ENCODE data around the gene SHISAL1. TPM values are rescaled to one million over a fixed set of nuclear protein-coding genes. Genes with fewer than 3 reads are reported as not detected.

SHISAL1 gene
- total and polyA plus RNA-seq, 10 donors, result 0.10 to 0.47 (median 0.22) TPM

DNA sequence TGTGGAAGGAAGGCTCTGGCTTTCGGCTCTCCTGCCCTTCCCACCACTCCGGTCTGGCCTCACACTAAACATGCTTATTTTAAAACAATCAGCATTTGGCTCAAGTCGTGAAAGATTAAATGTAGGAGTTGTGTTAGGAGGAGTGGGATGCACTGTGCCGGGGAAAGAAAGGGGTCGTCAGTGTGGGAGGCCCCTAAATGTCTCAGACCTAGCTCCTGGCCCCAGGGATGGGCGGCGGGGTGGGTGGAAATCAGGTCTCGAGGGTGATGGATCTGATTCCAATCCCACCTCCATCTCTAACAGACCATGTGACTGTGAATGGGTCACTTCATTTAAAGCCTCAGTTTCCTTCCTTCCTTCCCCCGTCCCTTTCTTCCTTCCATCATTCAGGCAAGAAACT lies 6.9 kb upstream of the SHISAL1 start:
- H3K4me3 ChIP-seq, result no peak overlapping the region
- H3K27me3 ChIP-seq (replicated peaks in 1 of 7), result peaks cover 0 to 33% (median 0%) of the 10 kb centered on the region in 7 donors
- no peaks in the 10 kb centered on the region for H3K36me3 ChIP-seq
- TF ChIP-seq POLR2A (IDR thresholded peaks at IDR 0.05), result no peak
- TF ChIP-seq POLR2AphosphoS5 (IDR thresholded peaks at IDR 0.05), result no peak
- TF ChIP-seq, protein P1, sequence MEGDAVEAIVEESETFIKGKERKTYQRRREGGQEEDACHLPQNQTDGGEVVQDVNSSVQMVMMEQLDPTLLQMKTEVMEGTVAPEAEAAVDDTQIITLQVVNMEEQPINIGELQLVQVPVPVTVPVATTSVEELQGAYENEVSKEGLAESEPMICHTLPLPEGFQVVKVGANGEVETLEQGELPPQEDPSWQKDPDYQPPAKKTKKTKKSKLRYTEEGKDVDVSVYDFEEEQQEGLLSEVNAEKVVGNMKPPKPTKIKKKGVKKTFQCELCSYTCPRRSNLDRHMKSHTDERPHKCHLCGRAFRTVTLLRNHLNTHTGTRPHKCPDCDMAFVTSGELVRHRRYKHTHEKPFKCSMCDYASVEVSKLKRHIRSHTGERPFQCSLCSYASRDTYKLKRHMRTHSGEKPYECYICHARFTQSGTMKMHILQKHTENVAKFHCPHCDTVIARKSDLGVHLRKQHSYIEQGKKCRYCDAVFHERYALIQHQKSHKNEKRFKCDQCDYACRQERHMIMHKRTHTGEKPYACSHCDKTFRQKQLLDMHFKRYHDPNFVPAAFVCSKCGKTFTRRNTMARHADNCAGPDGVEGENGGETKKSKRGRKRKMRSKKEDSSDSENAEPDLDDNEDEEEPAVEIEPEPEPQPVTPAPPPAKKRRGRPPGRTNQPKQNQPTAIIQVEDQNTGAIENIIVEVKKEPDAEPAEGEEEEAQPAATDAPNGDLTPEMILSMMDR (IDR thresholded peaks at IDR 0.05 in 8 of 11, conservative IDR thresholded peaks at IDR 0.05 in 3 of 11), result no peak
- intact Hi-C loops (cut with DNase I; ENCODE audit: low total_unique reads), result no loop called here
- H3K9me3 ChIP-seq, result no peaks in the 10 kb centered on the region
- 77 to 88% (median 83%) methylated on average over 9 of the region's 9 CpGs for WGBS, 5 donors
- no peak for DNase-seq
- no peak overlapping the region for H3K27ac ChIP-seq
- peaks cover 0 to 3% (median 0%) of the 10 kb centered on the region in 6 donors for H3K4me1 ChIP-seq

DNA sequence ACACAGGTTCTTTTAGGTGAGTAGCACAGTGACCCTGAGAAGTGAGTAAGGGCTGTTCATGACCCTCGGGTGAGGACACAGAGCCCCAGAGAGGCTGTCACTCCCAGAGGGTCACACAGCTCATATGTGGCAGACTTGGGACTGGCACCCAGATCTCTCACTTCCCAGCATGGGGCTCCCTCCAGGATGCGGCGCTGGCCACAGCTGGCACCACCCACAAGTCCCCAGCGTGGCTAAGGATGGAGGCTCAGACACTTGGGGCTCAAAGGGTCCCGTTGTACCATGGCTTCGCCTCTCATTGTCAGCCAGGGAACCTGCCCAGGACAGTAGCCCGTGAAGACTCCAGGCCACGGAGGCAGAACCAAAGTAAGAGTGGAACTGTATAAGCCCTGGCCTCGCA lies 6.0 kb upstream of the SHISAL1 start:
- H3K27ac ChIP-seq, result no peak overlapping the region
- intact Hi-C loops (cut with DNase I; ENCODE audit: low total_unique reads), result no loop called here

DNA sequence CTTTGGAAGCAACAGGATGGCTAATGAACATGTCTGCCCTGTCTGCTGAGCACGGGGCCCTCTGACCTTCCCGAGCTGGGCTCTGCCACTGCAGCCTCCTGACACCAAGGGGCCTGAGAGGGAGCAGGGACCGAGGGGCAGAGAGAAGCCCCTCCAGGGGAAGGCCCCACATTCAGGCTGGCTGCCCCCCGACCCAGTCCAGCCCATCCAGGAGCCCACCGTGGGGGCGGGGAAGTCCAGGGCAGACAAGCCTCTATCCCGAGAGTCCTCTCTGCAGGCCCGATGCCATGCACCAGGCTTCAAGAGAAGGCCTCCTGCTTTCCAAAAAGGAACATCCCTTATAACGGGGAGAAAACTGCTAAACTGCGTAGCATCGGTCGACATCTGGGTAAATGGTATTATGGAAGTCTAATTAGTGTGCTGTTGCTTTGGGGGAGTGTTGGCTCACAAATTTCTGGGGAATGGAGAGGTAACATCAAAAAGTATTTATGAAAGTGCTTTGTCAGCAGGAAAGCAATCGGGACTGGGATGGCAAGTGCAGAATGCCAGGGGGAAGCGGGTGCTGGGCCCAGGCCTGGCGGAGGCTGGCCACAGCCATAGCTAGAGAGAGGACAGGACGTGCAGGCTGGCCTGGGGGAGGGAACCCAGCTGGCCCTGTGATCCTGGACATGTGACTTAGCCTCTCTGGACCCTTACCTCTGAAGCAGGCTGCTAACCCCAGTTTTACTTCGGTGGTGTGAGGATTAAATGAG lies 5.3 kb upstream of the SHISAL1 start:
- TF ChIP-seq POLR2AphosphoS5 (IDR thresholded peaks at IDR 0.05), result no peak
- no peak for TF ChIP-seq POLR2A (IDR thresholded peaks at IDR 0.05)
- TF ChIP-seq, protein P1 (IDR thresholded peaks at IDR 0.05 in 8 of 11, conservative IDR thresholded peaks at IDR 0.05 in 3 of 11), result no peak
- 80 to 91% (median 86%) methylated on average over 12 to 17 of the region's 17 CpGs for WGBS, 5 donors
- intact Hi-C loops (cut with DNase I; ENCODE audit: low total_unique reads), result no loop called here

More for the DNA sequence above, 6.0 kb upstream of the SHISAL1 start:
- no peaks in the 10 kb centered on the region for H3K36me3 ChIP-seq
- H3K4me3 ChIP-seq, result no peak overlapping the region
- no peaks in the 10 kb centered on the region for H3K9me3 ChIP-seq
- H3K27me3 ChIP-seq (replicated peaks in 1 of 7), result peaks cover 0 to 25% (median 0%) of the 10 kb centered on the region in 7 donors
- no peak for TF ChIP-seq POLR2AphosphoS5 (IDR thresholded peaks at IDR 0.05)
- TF ChIP-seq POLR2A (IDR thresholded peaks at IDR 0.05), result no peak
- TF ChIP-seq, protein P1 (IDR thresholded peaks at IDR 0.05 in 8 of 11, conservative IDR thresholded peaks at IDR 0.05 in 3 of 11), result no peak
- peaks cover 0 to 12% (median 0%) of the 10 kb centered on the region in 6 donors for H3K4me1 ChIP-seq
- DNase-seq, result no peak
- 75 to 92% (median 90%) methylated on average over 7 to 9 of the region's 9 CpGs for WGBS, 5 donors

DNA sequence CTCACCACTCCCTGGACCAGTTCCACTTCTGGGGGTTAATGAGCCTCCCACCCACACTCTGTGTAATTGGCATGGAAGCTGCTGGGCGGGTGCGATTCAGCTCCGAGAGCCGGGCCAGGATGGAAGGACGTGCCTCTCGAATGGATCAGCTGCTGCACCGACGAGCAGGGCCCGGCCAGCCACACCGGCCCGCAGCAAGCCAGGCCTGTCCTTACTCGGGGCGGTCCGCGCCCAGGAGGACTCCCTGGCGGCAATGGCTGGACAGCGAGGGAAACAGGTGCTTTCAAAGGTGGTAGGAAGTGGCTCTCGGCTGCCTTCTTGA lies 4.3 kb upstream of the SHISAL1 start:
- no peak for DNase-seq
- WGBS, 5 donors, result 82 to 92% (median 91%) methylated on average over 15 to 18 of the region's 18 CpGs
- no peak overlapping the region for H3K4me3 ChIP-seq
- no peaks in the 10 kb centered on the region for H3K36me3 ChIP-seq
- peaks cover 0 to 15% (median 0%) of the 10 kb centered on the region in 6 donors for H3K4me1 ChIP-seq
- H3K9me3 ChIP-seq, result no peaks in the 10 kb centered on the region
- peaks cover 0 to 36% (median 0%) of the 10 kb centered on the region in 7 donors for H3K27me3 ChIP-seq (replicated peaks in 1 of 7)
- TF ChIP-seq, protein P1 (IDR thresholded peaks at IDR 0.05 in 8 of 11, conservative IDR thresholded peaks at IDR 0.05 in 3 of 11), result no peak
- TF ChIP-seq POLR2AphosphoS5 (IDR thresholded peaks at IDR 0.05) (no peak), POLR2A (IDR thresholded peaks at IDR 0.05) (no peak)
- no peak overlapping the region for H3K27ac ChIP-seq
- intact Hi-C loops (cut with DNase I; ENCODE audit: low total_unique reads), result no loop called here

More for the DNA sequence above, 5.3 kb upstream of the SHISAL1 start:
- no peaks in the 10 kb centered on the region for H3K9me3 ChIP-seq
- H3K36me3 ChIP-seq, result no peaks in the 10 kb centered on the region
- no peak overlapping the region for H3K4me3 ChIP-seq
- peaks cover 0 to 15% (median 0%) of the 10 kb centered on the region in 6 donors for H3K4me1 ChIP-seq
- no peak for DNase-seq
- no peak overlapping the region for H3K27ac ChIP-seq
- peaks cover 0 to 31% (median 0%) of the 10 kb centered on the region in 7 donors for H3K27me3 ChIP-seq (replicated peaks in 1 of 7)
